ENCODE results near the gene C6orf163. TPM values are rescaled to one million over a fixed set of nuclear protein-coding genes. Genes with fewer than 3 reads are reported as not detected.

The C6orf163 gene
- total and polyA plus RNA-seq, 2 of the 13 experiments (the other 11 are each of a cell fraction or from before 2014, with no cell fraction given): 0.62 to 1.8 TPM

GRCh38 chr6:87378947-87379346 is 34.3 kb downstream of the C6orf163 start:
- no peaks in the 10 kb centered on the region for H3K27me3 ChIP-seq (ENCODE audit: control insufficient read depth in 1 of 2, insufficient read depth in 2 of 2, low read length in 2 of 2)
- intact Hi-C loops (cut with micrococcal nuclease; ENCODE audit: unreplicated experiment) (no loop called here), in situ Hi-C loops (cut with HindIII; ENCODE audit: extremely low pct_ligation_motif_present, low pct_unique_long_range_greater_than_20kb) (no loop called here)
- H4K20me1 ChIP-seq (ENCODE audit: insufficient read depth, low read length): no peaks in the 10 kb centered on the region
- H3K4me2 ChIP-seq (ENCODE audit: low read depth, low read length): no peak overlapping the region
- H3K27ac ChIP-seq (ENCODE audit: extremely low read length, insufficient read depth, low read length): no peak overlapping the region
- BruUV-seq (replicated peaks): no TSS peak
- no peaks in the 10 kb centered on the region for H3K9me3 ChIP-seq (ENCODE audit: low read length)
- no peak for TF ChIP-seq CBX5 (CRISPR knock-in tag; IDR thresholded peaks at IDR 0.05; ENCODE audit: borderline replicate concordance)
- no peak for TF ChIP-seq MAFF (IDR thresholded peaks at IDR 0.05; ENCODE audit: low read depth, low read length)
- no peak for TF ChIP-seq ZNF24 (IDR thresholded peaks at IDR 0.05)
- TF ChIP-seq RFX3 (CRISPR knock-in tag; IDR thresholded peaks at IDR 0.05): no peak
- no peak for TF ChIP-seq EHMT2 (IDR thresholded peaks at IDR 0.05; ENCODE audit: borderline replicate concordance, low read depth, low read length)
- TF ChIP-seq KDM3A (CRISPR knock-in tag; IDR thresholded peaks at IDR 0.05; ENCODE audit: low read depth): no peak
- TF ChIP-seq, protein P1, sequence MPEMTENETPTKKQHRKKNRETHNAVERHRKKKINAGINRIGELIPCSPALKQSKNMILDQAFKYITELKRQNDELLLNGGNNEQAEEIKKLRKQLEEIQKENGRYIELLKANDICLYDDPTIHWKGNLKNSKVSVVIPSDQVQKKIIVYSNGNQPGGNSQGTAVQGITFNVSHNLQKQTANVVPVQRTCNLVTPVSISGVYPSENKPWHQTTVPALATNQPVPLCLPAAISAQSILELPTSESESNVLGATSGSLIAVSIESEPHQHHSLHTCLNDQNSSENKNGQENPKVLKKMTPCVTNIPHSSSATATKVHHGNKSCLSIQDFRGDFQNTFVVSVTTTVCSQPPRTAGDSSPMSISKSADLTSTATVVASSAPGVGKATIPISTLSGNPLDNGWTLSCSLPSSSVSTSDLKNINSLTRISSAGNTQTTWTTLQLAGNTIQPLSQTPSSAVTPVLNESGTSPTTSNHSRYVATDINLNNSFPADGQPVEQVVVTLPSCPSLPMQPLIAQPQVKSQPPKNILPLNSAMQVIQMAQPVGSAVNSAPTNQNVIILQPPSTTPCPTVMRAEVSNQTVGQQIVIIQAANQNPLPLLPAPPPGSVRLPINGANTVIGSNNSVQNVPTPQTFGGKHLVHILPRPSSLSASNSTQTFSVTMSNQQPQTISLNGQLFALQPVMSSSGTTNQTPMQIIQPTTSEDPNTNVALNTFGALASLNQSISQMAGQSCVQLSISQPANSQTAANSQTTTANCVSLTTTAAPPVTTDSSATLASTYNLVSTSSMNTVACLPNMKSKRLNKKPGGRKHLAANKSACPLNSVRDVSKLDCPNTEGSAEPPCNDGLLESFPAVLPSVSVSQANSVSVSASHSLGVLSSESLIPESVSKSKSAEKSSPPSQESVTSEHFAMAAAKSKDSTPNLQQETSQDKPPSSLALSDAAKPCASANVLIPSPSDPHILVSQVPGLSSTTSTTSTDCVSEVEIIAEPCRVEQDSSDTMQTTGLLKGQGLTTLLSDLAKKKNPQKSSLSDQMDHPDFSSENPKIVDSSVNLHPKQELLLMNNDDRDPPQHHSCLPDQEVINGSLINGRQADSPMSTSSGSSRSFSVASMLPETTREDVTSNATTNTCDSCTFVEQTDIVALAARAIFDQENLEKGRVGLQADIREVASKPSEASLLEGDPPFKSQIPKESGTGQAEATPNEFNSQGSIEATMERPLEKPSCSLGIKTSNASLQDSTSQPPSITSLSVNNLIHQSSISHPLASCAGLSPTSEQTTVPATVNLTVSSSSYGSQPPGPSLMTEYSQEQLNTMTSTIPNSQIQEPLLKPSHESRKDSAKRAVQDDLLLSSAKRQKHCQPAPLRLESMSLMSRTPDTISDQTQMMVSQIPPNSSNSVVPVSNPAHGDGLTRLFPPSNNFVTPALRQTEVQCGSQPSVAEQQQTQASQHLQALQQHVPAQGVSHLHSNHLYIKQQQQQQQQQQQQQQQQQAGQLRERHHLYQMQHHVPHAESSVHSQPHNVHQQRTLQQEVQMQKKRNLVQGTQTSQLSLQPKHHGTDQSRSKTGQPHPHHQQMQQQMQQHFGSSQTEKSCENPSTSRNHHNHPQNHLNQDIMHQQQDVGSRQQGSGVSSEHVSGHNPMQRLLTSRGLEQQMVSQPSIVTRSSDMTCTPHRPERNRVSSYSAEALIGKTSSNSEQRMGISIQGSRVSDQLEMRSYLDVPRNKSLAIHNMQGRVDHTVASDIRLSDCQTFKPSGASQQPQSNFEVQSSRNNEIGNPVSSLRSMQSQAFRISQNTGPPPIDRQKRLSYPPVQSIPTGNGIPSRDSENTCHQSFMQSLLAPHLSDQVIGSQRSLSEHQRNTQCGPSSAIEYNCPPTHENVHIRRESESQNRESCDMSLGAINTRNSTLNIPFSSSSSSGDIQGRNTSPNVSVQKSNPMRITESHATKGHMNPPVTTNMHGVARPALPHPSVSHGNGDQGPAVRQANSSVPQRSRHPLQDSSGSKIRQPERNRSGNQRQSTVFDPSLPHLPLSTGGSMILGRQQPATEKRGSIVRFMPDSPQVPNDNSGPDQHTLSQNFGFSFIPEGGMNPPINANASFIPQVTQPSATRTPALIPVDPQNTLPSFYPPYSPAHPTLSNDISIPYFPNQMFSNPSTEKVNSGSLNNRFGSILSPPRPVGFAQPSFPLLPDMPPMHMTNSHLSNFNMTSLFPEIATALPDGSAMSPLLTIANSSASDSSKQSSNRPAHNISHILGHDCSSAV (CRISPR knock-in tag; IDR thresholded peaks at IDR 0.05; ENCODE audit: borderline replicate concordance): no peak
- CTCF ChIA-PET (ENCODE audit: low intra/inter-chr PET ratio, low total read pairs): no interaction called here
- FAIRE-seq: no peak
- no peak for ATAC-seq
- WGBS (ENCODE audit: low lambda C conversion rate): 58% methylated on average over 4 of the region's 4 CpGs
- H3K36me3 ChIP-seq (replicated peaks in 1 of 2; ENCODE audit: control insufficient read depth in 1 of 2, insufficient read depth in 2 of 2, low read length in 2 of 2): no peaks in the 10 kb centered on the region
- POLR2A ChIA-PET: no interaction called here
- H3K4me1 ChIP-seq (ENCODE audit: insufficient read depth, low read length): no peaks in the 10 kb centered on the region
- H3K79me2 ChIP-seq (ENCODE audit: insufficient read depth, low read length): no peaks in the 10 kb centered on the region
- H3K4me3 ChIP-seq (replicated peaks in 1 of 3; ENCODE audit: insufficient read depth in 1 of 3, low read depth in 2 of 3, low read length in 3 of 3): no peak overlapping the region
- DNase-seq (ENCODE audit: low spot score): no peak
- H2AFZ ChIP-seq (ENCODE audit: low read length): no peak overlapping the region
- no peak overlapping the region for H3K9ac ChIP-seq (ENCODE audit: insufficient read depth, low read depth, low read length)
